Measurements from ENCODE around the gene DACH2. TPM values are rescaled to one million over a fixed set of nuclear protein-coding genes. Genes with fewer than 3 reads are reported as not detected.

Gene DACH2
- total RNA-seq, 2 experiments from 2014 or later, result not detected

DNA sequence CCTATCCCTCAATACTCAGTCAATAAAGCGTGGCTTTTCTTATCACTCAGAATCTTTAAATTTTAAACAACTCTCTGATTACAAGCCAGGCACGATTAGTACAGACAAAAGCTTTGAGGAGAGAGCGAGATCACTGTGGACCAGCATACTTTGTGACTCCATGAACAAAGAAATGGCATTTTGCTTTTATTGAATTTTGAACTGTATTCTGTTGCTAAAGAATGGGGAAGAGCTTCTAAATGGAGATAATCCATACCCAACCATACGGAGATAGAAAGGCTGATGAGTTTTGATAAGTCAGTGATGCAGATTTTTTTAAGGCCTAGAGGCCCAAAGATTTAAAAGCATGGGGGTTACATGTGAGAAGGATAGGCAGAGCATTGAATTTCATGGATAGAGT lies 259.1 kb downstream of the DACH2 start:
- intact Hi-C loops (cut with micrococcal nuclease; ENCODE audit: unreplicated experiment), result no loop called here
- no peak overlapping the region for H3K4me2 ChIP-seq (ENCODE audit: low read length)
- H3K4me1 ChIP-seq (ENCODE audit: insufficient read depth, low read length, poor library complexity, severe bottlenecking), result no peaks in the 10 kb centered on the region
- ChIA-PET POLR2A (no interaction called here), CTCF (ENCODE audit: unreplicated experiment) (no interaction called here)
- BruUV-seq (replicated peaks), result no TSS peak
- H3K9me2 ChIP-seq (ENCODE audit: insufficient read depth, low read length), result no peaks in the 10 kb centered on the region
- no peak for TF ChIP-seq EZH2phosphoT487 (IDR thresholded peaks at IDR 0.05; ENCODE audit: borderline replicate concordance, low read depth, low read length)
- TF ChIP-seq, protein P1, sequence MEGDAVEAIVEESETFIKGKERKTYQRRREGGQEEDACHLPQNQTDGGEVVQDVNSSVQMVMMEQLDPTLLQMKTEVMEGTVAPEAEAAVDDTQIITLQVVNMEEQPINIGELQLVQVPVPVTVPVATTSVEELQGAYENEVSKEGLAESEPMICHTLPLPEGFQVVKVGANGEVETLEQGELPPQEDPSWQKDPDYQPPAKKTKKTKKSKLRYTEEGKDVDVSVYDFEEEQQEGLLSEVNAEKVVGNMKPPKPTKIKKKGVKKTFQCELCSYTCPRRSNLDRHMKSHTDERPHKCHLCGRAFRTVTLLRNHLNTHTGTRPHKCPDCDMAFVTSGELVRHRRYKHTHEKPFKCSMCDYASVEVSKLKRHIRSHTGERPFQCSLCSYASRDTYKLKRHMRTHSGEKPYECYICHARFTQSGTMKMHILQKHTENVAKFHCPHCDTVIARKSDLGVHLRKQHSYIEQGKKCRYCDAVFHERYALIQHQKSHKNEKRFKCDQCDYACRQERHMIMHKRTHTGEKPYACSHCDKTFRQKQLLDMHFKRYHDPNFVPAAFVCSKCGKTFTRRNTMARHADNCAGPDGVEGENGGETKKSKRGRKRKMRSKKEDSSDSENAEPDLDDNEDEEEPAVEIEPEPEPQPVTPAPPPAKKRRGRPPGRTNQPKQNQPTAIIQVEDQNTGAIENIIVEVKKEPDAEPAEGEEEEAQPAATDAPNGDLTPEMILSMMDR (conservative IDR thresholded peaks at IDR 0.05; ENCODE audit: low read length), result no peak
- H3K4me3 ChIP-seq (ENCODE audit: low read depth, low read length, poor library complexity, severe bottlenecking), result no peak overlapping the region
- H2AFZ ChIP-seq (ENCODE audit: low read length), result no peak overlapping the region
- H3K9me3 ChIP-seq (ENCODE audit: low read length), result no peaks in the 10 kb centered on the region
- no peak overlapping the region for H3K27ac ChIP-seq (ENCODE audit: low read depth, low read length, poor library complexity, severe bottlenecking)
- no peaks in the 10 kb centered on the region for H4K20me1 ChIP-seq (ENCODE audit: insufficient read depth, low read length)
- DNase-seq (ENCODE audit: low spot score), result no peak
- no peaks in the 10 kb centered on the region for H3K36me3 ChIP-seq (ENCODE audit: insufficient read depth, low read length)
- H3K79me2 ChIP-seq (ENCODE audit: insufficient read depth, low read depth, low read length), result no peaks in the 10 kb centered on the region

DNA sequence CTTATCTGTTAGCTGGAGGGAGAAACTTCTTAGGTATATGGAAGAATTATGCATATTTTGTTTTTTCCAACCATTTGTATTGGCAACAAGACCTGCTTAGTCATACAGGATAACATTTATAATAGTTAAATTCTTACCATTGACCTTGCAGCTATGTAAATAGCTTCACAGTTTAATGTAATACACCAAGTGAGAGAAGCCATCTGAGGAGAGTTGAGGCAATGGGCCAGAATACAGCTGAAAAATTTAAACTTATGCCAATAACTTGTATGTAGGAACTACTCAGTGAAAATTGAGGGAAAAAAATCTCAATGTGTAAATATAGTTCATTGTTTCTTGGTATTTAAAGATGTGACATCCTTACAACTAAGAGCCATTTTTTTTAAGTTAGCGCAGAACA lies 273.5 kb downstream of the DACH2 start:
- no peaks in the 10 kb centered on the region for H3K9me2 ChIP-seq (ENCODE audit: insufficient read depth, low read length)
- TF ChIP-seq EZH2phosphoT487 (IDR thresholded peaks at IDR 0.05; ENCODE audit: borderline replicate concordance, low read depth, low read length), result no peak
- TF ChIP-seq, protein P1 (conservative IDR thresholded peaks at IDR 0.05; ENCODE audit: low read length), result no peak

DNA sequence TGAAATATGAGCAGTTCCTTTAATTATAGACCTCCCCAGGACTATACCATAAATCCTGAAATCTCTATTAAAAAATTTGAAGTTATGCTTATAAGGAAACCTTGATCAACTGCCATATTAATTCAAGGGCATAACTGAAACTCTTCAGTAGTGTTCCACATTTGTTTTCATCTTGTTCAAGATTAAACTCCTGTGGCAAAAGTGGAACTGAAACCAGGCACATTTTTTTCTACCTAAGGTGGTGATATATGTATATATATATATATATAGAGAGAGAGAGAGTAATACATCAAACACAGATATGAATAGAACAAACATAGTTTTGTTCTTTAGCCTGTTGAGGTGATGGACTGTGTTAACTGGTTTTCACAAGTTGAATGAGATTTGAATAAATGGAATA lies 287.9 kb downstream of the DACH2 start:
- Histone ChIP-seq H3K4me2 (ENCODE audit: low read length) (peak overlapping the region; percentile 44), H4K20me1 (ENCODE audit: insufficient read depth, low read length) (no peaks in the 10 kb centered on the region), H3K27ac (ENCODE audit: low read depth, low read length, poor library complexity, severe bottlenecking) (peak overlapping the region; percentile 82), H3K4me1 (ENCODE audit: insufficient read depth, low read length, poor library complexity, severe bottlenecking) (peaks cover 53% of the 10 kb centered on the region), H3K79me2 (ENCODE audit: insufficient read depth, low read depth, low read length) (no peaks in the 10 kb centered on the region), H3K9me2 (ENCODE audit: insufficient read depth, low read length) (no peaks in the 10 kb centered on the region), H3K4me3 (ENCODE audit: low read depth, low read length, poor library complexity, severe bottlenecking) (no peak overlapping the region), H3K9me3 (ENCODE audit: low read length) (peaks cover 4% of the 10 kb centered on the region; the same call in 1 of the 2 replicates), H2AFZ (ENCODE audit: low read length) (0 out of 2 replicates have a peak overlapping the region, but pooled peaks have one; percentile 31), H3K36me3 (ENCODE audit: insufficient read depth, low read length) (peaks cover 9% of the 10 kb centered on the region)
- intact Hi-C loops (cut with micrococcal nuclease; ENCODE audit: unreplicated experiment), result no loop called here
- BruUV-seq (replicated peaks), result no TSS peak
- TF ChIP-seq, protein P1 (conservative IDR thresholded peaks at IDR 0.05; ENCODE audit: low read length), result no peak
- no peak for TF ChIP-seq EZH2phosphoT487 (IDR thresholded peaks at IDR 0.05; ENCODE audit: borderline replicate concordance, low read depth, low read length)
- ChIA-PET CTCF (ENCODE audit: unreplicated experiment) (no interaction called here), POLR2A (no interaction called here)
- peak; percentile 72 for DNase-seq (ENCODE audit: low spot score)

More for the DNA sequence above, 273.5 kb downstream of the DACH2 start:
- H3K4me2 ChIP-seq (ENCODE audit: low read length), result no peak overlapping the region
- no peak for DNase-seq (ENCODE audit: low spot score)
- no peaks in the 10 kb centered on the region for H3K79me2 ChIP-seq (ENCODE audit: insufficient read depth, low read depth, low read length)
- H3K4me1 ChIP-seq (ENCODE audit: insufficient read depth, low read length, poor library complexity, severe bottlenecking), result no peaks in the 10 kb centered on the region
- BruUV-seq (replicated peaks), result no TSS peak
- no peak overlapping the region for H2AFZ ChIP-seq (ENCODE audit: low read length)
- POLR2A ChIA-PET, result no interaction called here
- H3K4me3 ChIP-seq (ENCODE audit: low read depth, low read length, poor library complexity, severe bottlenecking), result no peak overlapping the region
- intact Hi-C loops (cut with micrococcal nuclease; ENCODE audit: unreplicated experiment), result no loop called here
- H3K36me3 ChIP-seq (ENCODE audit: insufficient read depth, low read length), result no peaks in the 10 kb centered on the region
- no peaks in the 10 kb centered on the region for H4K20me1 ChIP-seq (ENCODE audit: insufficient read depth, low read length)
- H3K9me3 ChIP-seq (ENCODE audit: low read length), result no peaks in the 10 kb centered on the region
- no peak overlapping the region for H3K27ac ChIP-seq (ENCODE audit: low read depth, low read length, poor library complexity, severe bottlenecking)
- CTCF ChIA-PET (ENCODE audit: unreplicated experiment), result no interaction called here
